Colonic mucosa (tissue), 4 donors: ENCODE results near the gene LRRC75A. TPM values are rescaled to one million over a fixed set of nuclear protein-coding genes. Genes with fewer than 3 reads are reported as not detected.

Experiments used
- DNase-seq: peaks from one replicate; pipeline ENCODE4 v3.0.0-alpha.2; 2020
- H3K27ac ChIP-seq: fragments of 200-600 bp; one replicate; pipeline ENCODE4 v1.8.0; 2021
- H3K27me3 ChIP-seq: fragments of 200-600 bp; one replicate; pipeline ENCODE4 v1.8.0; 2021
- H3K36me3 ChIP-seq: fragments of 200-600 bp; one replicate; pipeline ENCODE4 v1.8.0; 2021
- H3K4me1 ChIP-seq: fragments of 200-600 bp; one replicate; pipeline ENCODE4 v1.8.0; 2021; ENCODE audit warnings: mild to moderate bottlenecking
- H3K4me3 ChIP-seq: fragments of 200-600 bp; one replicate; pipeline ENCODE4 v1.8.0; 2021
- H3K9ac ChIP-seq, 2 donors: one replicate each; pipeline ENCODE4 v1.7.0; 2013; ENCODE audit warnings: control low read depth in 2 of 2, low read depth in 2 of 2, low read length in 2 of 2
- H3K9me3 ChIP-seq: fragments of 200-600 bp; one replicate; pipeline ENCODE4 v1.8.0; 2021
- intact Hi-C: fragments of 100-400 bp; cut with DNase I; formaldehyde crosslinking; loops from one replicate; pipeline ENCODE4 v1.14.1; 2022
- total RNA-seq, 2 donors: library from RNA; stranded (reverse); fragmentation: NEBNext Ultra II Directional in 1 of 2; extraction: Animal tissue kit (Norgen Biotek cat#: 25700) in 1 of 2; gene quantifications; one replicate each; pipeline ENCODE4 v1.2.1, GENCODE V29; 2021
- TF ChIP-seq, protein P1 (sequence below): fragments of 200-600 bp; IDR thresholded peaks from one replicate; pipeline ENCODE4 v1.8.0; 2022; ENCODE audit warnings: antibody characterized with exemption, mild to moderate bottlenecking
- donor health status: healthy.
- donor health status: DM: no; HTN: no; CAD: no.
- donor health status: DM: no; HTN: no; CAD: no.

Gene LRRC75A
- total RNA-seq, 2 donors from 2014 or later, result 43.2 to 49.4 TPM

DNA sequence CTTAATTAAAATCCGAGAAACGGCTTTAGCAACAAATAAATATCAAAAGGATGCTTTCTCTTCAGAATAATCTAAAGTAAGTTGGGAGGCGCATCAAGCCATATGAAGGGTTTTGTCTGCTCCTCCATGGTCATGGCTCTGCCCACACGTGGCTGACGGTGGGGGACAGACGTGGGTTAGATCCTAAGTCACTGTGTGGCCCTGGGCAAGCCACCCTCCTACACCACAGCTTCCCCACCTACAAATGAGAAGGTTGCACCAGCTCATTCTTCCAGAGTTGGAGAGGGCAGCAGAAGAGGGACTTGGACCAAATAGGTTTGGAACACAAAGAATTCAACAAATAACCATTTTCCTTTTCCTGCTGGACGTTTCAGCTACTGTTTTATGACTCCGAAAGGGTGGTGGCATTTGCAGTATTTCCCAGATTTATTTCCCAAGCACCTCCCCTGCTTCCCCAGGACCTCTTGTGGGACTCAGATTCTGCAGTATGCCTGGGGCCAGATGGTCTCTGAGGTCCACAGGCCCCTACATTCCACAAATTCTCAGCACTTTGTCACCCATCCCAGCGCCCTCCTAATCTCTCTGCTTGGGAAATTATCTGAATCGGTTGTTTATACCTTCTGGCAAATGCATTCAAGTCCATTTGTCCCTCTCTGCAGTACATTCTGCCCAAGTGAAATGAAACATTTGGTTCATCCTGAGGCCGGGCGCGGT is 17.8 kb downstream of the LRRC75A start:
- intact Hi-C loops, result no loop called here
- no peaks in the 10 kb centered on the region for H3K36me3 ChIP-seq
- no peak overlapping the region for H3K9ac ChIP-seq
- H3K4me3 ChIP-seq, result no peak overlapping the region
- H3K4me1 ChIP-seq, result no peaks in the 10 kb centered on the region
- H3K9me3 ChIP-seq, result no peaks in the 10 kb centered on the region
- no peak for DNase-seq
- TF ChIP-seq, protein P1, sequence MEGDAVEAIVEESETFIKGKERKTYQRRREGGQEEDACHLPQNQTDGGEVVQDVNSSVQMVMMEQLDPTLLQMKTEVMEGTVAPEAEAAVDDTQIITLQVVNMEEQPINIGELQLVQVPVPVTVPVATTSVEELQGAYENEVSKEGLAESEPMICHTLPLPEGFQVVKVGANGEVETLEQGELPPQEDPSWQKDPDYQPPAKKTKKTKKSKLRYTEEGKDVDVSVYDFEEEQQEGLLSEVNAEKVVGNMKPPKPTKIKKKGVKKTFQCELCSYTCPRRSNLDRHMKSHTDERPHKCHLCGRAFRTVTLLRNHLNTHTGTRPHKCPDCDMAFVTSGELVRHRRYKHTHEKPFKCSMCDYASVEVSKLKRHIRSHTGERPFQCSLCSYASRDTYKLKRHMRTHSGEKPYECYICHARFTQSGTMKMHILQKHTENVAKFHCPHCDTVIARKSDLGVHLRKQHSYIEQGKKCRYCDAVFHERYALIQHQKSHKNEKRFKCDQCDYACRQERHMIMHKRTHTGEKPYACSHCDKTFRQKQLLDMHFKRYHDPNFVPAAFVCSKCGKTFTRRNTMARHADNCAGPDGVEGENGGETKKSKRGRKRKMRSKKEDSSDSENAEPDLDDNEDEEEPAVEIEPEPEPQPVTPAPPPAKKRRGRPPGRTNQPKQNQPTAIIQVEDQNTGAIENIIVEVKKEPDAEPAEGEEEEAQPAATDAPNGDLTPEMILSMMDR, result no peak
- no peak overlapping the region for H3K27ac ChIP-seq
- no peaks in the 10 kb centered on the region for H3K27me3 ChIP-seq

DNA sequence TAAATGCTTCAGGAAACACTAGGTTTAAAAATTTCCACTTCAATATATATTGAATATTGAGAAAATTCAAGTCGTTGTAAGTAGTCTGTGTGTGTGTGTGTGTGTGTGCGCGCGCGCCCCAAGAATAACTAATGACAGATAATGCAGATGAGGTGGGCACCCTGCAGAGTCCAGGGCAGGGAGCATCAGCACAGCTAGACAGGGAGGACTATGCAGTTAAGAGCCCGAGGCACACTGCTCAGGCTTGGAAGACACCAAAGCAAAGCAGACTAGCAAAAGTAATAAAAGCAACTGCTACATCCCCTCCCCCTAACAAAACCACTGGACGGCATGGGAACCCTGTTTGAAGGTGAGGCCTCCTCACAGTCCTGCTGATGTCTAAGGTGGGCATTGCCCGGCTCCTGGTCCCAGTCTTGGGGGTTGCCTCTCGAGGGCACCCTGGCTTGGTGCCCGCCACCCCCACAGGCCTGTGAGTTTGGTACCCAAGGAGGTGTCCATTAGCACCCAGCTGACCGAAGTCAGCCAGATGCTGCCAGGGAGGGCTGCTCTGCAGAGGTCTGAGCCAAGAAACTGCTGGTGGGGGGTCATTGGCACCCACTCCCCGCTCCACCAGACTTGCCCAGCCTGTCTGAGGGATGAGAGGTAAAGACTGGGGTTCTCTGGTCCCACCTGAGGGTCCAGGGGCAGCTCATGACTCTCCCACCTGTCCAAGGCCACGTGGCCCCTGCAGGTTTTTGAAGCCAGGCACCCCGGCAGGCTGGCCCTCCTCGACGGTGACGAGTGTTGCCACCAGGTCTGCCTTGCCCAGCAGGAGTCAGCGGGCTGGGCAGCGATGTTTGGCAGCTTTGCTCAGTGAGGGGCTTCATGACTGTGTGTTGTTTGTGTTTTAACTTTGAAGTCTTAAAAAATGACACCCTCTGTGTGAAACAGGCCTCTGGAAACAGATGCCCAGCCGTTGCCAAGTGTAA is 18.7 kb downstream of the LRRC75A start:
- H3K36me3 ChIP-seq, result no peaks in the 10 kb centered on the region
- DNase-seq, result no peak
- H3K4me3 ChIP-seq, result no peak overlapping the region
- H3K27me3 ChIP-seq, result no peaks in the 10 kb centered on the region
- no peak overlapping the region for H3K9ac ChIP-seq
- H3K4me1 ChIP-seq, result peaks cover 8% of the 10 kb centered on the region
- TF ChIP-seq, protein P1, result no peak
- no peak overlapping the region for H3K27ac ChIP-seq
- intact Hi-C loops, result no loop called here
- no peaks in the 10 kb centered on the region for H3K9me3 ChIP-seq

DNA sequence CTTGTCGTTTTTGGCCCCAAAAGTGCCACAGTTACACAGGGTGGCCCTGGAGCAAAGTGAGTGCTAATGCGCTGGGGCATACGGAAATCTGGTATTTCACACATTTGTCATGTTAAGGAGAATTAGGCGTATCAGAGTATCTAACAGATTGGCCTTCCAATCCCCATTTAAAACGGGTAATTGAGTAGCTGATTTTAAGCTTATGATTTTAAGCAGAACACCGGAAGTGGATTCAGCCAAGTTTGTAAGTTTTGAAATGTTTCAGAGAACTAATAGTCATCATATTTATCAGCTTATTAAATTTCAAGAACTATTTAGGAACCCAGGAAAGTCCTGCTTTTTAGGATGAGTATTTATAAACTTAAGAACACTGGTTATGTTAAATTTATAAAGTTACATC is 19.5 kb downstream of the LRRC75A start:
- Histone ChIP-seq H3K36me3 (no peaks in the 10 kb centered on the region), H3K27ac (no peak overlapping the region), H3K27me3 (no peaks in the 10 kb centered on the region), H3K4me3 (no peak overlapping the region), H3K9ac (no peak overlapping the region), H3K4me1 (peaks cover 11% of the 10 kb centered on the region), H3K9me3 (no peaks in the 10 kb centered on the region)
- intact Hi-C loops, result no loop called here
- TF ChIP-seq, protein P1, result no peak
- DNase-seq, result no peak

- TF ChIP-seq, protein P1, result no peak
- Histone ChIP-seq H3K36me3 (no peaks in the 10 kb centered on the region), H3K4me3 (no peak overlapping the region), H3K9me3 (no peaks in the 10 kb centered on the region), H3K27ac (no peak overlapping the region), H3K27me3 (no peaks in the 10 kb centered on the region), H3K4me1 (peaks cover 11% of the 10 kb centered on the region), H3K9ac (no peak overlapping the region)
- intact Hi-C loops, result no loop called here
- no peak for DNase-seq
Measured at GRCh38 chr17:16471295-16471694, 20.7 kb downstream of the LRRC75A start.

DNA sequence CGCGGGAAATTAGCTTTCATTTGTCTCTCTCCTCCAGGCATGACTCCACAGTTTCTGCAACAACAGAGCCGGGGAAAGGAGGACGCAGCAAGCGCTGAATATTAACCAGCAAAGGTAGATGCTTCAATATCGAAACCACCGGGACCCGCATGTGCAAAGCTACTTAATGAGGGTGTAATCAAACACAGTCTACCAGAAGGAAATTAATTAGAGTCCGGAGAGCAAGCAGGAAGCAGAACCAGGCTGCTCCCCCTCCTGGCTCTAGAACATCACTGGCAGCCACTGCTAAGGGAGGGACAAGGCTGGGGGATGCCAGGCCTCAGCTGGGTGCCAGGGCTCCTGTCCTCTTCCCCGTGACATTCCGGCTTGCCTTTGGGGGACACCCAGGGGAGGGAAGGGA is 21.7 kb downstream of the LRRC75A start:
- no peak for DNase-seq
- no peak overlapping the region for H3K9ac ChIP-seq
- H3K27ac ChIP-seq, result no peak overlapping the region
- H3K27me3 ChIP-seq, result no peaks in the 10 kb centered on the region
- no peaks in the 10 kb centered on the region for H3K36me3 ChIP-seq
- H3K4me3 ChIP-seq, result no peak overlapping the region
- intact Hi-C loops, result no loop called here
- no peaks in the 10 kb centered on the region for H3K9me3 ChIP-seq
- H3K4me1 ChIP-seq, result peaks cover 14% of the 10 kb centered on the region
- TF ChIP-seq, protein P1, result no peak
